Retinal pigment epithelial cell (primary cell): ENCODE data around the gene BRAP.
A peak's percentile ranks its signal among the peaks of the same experiment; 100 is the strongest.
"Not testable (repeated sequence)": the region's sequence is repeated elsewhere in the genome, so short reads cannot be mapped to it uniquely, and the experiment has no call there.

Experiments used
- DNase-seq: peaks from one replicate; pipeline ENCODE4 v3.0.0-alpha.2; 2010; ENCODE audit warnings: low read depth
- H3K4me3 ChIP-seq: 2 replicates; pipeline ENCODE4 v1.5.1; 2011; ENCODE audit warnings: mild to moderate bottlenecking, low read length, control low read depth, moderate library complexity
- TF ChIP-seq, protein P1 (sequence below): conservative IDR thresholded peaks from 2 replicates; pipeline ENCODE4 v1.5.1; 2011; ENCODE audit warnings: low read depth, low read length, control low read depth, inconsistent platforms

BRAP gene

DNA sequence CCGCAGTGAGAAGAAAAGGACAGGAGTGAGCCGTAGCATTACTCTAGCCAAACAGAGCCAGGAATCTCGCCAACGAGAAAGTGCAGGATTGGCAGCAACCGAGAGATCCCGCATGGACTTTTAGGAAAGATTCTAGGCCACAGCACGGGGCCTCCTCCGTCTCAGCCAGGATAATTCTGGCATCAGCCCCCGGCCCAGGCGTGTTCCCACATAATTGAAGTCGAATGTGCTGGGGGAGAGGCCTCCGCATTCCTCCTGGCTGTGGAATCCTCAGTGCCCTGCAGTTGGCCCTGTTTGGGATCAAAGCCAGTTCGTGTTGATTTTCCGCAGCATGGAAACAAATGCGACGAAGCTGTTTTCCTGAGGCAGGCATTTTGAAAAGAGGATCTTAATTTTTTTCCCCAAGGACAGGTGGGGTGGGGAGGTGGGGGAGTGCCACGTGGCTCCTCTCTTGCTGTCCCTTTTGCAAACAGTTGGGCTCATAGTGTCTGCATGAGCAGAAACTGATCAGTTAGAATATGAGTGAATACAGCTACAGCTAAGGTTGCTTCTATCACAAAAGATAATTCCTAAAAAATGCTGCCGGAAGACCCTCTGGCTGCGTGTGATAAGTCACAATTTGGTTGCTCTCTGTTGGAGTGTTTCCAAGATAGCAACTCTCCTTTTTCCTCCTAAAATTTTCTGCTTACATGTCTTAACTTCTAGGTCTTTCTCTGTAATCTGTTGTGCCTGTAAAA lies 49.4 kb downstream of the BRAP start:
- TF ChIP-seq, protein P1, sequence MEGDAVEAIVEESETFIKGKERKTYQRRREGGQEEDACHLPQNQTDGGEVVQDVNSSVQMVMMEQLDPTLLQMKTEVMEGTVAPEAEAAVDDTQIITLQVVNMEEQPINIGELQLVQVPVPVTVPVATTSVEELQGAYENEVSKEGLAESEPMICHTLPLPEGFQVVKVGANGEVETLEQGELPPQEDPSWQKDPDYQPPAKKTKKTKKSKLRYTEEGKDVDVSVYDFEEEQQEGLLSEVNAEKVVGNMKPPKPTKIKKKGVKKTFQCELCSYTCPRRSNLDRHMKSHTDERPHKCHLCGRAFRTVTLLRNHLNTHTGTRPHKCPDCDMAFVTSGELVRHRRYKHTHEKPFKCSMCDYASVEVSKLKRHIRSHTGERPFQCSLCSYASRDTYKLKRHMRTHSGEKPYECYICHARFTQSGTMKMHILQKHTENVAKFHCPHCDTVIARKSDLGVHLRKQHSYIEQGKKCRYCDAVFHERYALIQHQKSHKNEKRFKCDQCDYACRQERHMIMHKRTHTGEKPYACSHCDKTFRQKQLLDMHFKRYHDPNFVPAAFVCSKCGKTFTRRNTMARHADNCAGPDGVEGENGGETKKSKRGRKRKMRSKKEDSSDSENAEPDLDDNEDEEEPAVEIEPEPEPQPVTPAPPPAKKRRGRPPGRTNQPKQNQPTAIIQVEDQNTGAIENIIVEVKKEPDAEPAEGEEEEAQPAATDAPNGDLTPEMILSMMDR = no peak
- DNase-seq = peak; percentile 82
- H3K4me3 ChIP-seq = no peak overlapping the region

DNA sequence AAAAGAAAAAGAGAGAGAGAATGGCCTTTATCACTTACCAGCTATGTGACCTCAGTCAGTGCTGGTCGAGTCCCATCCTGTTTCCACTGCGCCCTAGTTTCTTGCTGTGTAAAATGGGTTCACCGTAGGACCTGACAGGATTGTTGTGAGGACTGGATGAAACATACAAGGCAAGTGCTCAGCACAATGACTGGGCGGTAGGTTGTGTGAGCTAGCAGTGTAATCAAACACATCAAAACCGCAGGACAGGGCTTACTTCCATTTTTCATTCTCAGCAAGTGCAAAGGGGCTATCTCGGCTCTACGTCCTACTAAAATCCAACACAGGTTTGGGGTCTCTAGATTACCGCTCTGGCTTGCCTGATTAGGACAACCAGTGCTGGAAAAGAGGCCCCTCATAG lies 50.2 kb downstream of the BRAP start:
- DNase-seq = no peak

DNA sequence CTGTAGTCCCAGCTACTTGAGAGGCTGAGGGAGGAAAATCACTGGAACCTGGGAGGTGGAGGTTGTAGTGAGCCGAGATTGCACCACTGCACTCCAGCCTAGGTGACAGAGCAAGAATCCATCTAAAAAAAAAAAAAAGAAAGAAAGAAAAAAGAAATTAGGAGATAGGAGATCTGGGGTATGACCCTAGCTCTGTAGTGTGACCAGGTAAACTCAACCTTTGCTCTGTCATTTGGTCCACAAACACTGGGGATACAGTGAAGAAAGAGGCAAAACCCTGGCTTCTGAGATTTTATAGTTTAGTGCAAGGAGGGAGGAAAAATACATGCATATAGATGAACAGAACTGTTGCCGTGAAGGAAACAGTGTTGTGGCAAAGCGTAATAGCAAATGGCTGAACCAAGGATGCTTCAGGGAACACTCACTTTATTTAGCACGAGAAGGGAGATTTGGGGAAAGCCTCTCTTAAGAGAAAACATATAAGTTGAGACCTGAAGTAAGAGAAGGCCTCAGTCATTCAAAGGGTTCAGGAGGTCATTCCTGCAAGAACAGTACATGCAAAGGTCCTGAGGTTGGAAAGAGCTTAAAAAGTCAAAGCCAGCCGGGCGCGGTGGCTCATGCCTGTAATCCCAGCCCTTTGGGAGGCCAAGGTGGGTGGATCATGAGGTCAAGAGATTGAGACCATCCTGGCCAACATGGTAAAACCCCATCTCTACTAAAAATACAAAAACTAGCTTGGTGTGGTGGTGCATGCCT lies 57.1 kb downstream of the BRAP start:
- no peak overlapping the region for H3K4me3 ChIP-seq
- no peak for DNase-seq
- TF ChIP-seq, protein P1 = no peak

More for the DNA sequence above, 50.2 kb downstream of the BRAP start:
- TF ChIP-seq, protein P1 = no peak
- no peak overlapping the region for H3K4me3 ChIP-seq

DNA sequence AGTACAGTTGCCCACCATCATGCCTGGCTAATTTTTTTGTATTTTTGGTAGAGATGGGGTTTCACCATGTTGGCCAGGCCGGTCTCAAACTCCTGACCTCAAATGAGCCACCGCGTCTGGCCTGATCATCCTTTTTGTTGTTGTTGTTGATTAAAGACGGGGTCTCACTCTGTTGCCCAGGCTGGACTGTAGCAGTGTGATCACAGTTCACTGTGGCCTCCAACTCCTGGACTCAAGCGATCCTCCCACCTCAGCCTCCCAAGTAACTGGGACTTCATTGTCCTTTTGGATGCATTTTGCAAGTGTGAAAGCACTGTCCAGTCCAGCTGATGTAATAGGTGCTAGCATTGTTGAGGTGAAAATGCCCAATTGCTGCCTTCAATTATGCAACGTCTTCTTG lies 59.5 kb downstream of the BRAP start:
- no peak for DNase-seq

DNA sequence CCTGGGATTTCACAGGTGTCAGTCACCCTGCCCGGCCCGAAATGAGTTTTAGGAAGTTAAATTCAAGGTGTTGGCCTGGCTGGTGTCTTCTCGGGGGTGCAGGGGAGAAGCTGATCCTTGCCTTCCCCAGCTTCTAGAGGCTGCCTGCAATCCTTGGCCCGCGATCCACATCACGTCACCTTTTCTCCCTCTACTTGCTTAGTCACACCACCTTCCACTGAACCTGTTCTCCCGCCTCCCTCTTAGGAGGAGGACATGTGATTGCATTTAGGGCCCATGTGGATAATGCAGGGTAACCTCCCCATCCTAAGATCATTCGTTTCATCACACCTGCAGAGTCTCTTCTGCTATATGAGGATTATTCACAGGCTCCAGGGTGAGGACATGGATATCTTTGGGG lies 61.2 kb downstream of the BRAP start:
- H3K4me3 ChIP-seq = no peak overlapping the region
- no peak for DNase-seq
- TF ChIP-seq, protein P1 = no peak

More for the DNA sequence above, 59.5 kb downstream of the BRAP start:
- no peak overlapping the region for H3K4me3 ChIP-seq
- TF ChIP-seq, protein P1 = no peak

DNA sequence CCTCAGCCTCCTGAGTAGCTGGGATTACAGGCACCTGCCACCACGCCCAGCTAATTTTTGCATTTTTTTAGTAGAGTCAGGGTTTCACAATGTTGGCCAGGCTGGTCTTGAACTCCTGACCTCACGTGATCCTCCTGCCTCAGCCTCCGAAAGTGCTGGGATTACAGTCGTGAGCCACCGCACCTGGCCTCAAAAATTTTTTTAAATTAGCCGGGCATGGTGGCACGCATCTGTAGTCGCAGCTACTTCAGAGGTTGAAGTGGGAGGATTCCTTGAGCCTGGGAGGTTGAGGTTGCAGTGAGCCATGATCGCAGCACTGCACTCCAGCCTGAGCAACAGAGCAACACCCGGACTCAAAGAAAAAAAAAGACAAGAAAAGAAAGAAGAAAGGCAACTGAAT lies 67.9 kb downstream of the BRAP start:
- not testable (repeated sequence) for H3K4me3 ChIP-seq, DNase-seq

DNA sequence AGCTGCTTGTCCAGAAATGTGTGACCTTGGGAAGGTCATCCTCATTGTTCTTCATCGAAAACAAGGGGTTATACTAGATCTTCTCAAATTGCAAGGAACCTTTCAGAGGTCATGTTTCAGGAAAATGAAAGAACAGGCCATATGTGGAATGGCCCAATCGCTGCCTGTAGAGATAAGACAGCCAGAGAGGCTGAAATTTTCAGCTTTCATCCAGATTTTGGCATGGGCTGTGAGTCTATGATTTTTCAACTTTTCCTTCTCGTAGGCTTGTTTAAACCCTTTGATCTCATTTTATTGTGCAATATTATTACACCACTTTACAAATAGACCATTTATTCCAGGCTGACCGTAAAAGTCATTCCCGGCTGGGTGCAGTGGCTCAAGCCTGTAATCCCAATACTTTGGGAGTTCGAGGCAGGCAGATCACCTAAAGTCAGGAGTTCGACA lies 69.6 kb downstream of the BRAP start:
- no peak overlapping the region for H3K4me3 ChIP-seq
- no peak for DNase-seq
- TF ChIP-seq, protein P1 = no peak
